C4-2B (cell line): Measurements from ENCODE around the gene PRKAG2.

Source experiments
- ZFX ChIP-seq: fragments of 450-650 bp; IDR thresholded peaks from 2 replicates; pipeline ENCODE4 v1.6.1; 2017
- TF ChIP-seq, protein P1 (sequence below): fragments of 450-650 bp; conservative IDR thresholded peaks from 2 replicates; pipeline ENCODE4 v1.5.1; 2017; ENCODE audit warnings: mild to moderate bottlenecking

DNA sequence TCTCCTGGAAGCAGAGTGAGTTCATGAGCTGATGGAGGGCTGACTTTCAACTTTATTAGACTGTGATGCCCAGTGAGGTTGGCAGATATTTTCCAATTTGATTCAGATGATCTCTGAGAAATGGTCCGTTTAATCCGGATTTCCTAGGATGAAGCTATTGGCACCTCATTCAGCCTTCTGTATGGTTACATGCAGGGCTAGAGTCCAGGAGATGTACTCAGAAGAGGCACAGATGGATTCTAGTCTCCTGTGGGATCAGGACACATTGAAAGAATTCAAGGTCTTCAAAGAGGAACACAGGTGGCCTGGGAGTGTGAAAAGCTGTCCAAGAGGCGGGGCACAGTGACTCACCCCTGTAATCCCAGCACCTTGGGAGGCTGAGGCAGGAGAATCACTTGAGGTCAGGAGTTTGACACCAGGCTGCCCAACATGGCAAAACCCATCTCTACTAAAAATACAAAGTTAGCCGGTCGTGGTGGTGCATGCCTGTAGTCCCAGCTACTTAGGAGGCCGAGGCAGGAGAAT is 334.2 kb downstream of the PRKAG2 start:
- TF ChIP-seq, protein P1, sequence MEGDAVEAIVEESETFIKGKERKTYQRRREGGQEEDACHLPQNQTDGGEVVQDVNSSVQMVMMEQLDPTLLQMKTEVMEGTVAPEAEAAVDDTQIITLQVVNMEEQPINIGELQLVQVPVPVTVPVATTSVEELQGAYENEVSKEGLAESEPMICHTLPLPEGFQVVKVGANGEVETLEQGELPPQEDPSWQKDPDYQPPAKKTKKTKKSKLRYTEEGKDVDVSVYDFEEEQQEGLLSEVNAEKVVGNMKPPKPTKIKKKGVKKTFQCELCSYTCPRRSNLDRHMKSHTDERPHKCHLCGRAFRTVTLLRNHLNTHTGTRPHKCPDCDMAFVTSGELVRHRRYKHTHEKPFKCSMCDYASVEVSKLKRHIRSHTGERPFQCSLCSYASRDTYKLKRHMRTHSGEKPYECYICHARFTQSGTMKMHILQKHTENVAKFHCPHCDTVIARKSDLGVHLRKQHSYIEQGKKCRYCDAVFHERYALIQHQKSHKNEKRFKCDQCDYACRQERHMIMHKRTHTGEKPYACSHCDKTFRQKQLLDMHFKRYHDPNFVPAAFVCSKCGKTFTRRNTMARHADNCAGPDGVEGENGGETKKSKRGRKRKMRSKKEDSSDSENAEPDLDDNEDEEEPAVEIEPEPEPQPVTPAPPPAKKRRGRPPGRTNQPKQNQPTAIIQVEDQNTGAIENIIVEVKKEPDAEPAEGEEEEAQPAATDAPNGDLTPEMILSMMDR = no peak
- TF ChIP-seq ZFX = no peak
